ENCODE results near the gene LRRTM4. TPM values are rescaled to one million over a fixed set of nuclear protein-coding genes. Genes with fewer than 3 reads are reported as not detected.
"Not testable (repeated sequence)": the region's sequence is repeated elsewhere in the genome, so short reads cannot be mapped to it uniquely, and the experiment has no call there.

The LRRTM4 gene
- total RNA-seq, 1 experiment from 2014 or later: 3.6 TPM

- Histone ChIP-seq H3K27me3 (ENCODE audit: control insufficient read depth, insufficient read depth, low read length) (no peaks in the 10 kb centered on the region), H3K36me3 (replicated peaks; ENCODE audit: control insufficient read depth, insufficient read depth, low read length) (no peaks in the 10 kb centered on the region), H3K4me3 (ENCODE audit: insufficient read depth, low read depth, low read length) (no peak overlapping the region)
- no peak for DNase-seq
Measured at GRCh38 chr2:76808732-76809131, 713.4 kb downstream of the LRRTM4 start.

GRCh38 chr2:76793647-76794334 lies 728.4 kb downstream of the LRRTM4 start:
- Histone ChIP-seq H3K36me3 (replicated peaks; ENCODE audit: control insufficient read depth, insufficient read depth, low read length) (no peaks in the 10 kb centered on the region), H3K27me3 (ENCODE audit: control insufficient read depth, insufficient read depth, low read length) (no peaks in the 10 kb centered on the region)
- DNase-seq: no peak

GRCh38 chr2:76781313-76781712 lies 740.9 kb downstream of the LRRTM4 start:
- not testable (repeated sequence) for H3K27me3 ChIP-seq (ENCODE audit: control insufficient read depth, insufficient read depth, low read length); DNase-seq; H3K36me3 ChIP-seq (replicated peaks; ENCODE audit: control insufficient read depth, insufficient read depth, low read length)
- H3K4me3 ChIP-seq (ENCODE audit: insufficient read depth, low read depth, low read length): peak overlapping the region; percentile 43

More at GRCh38 chr2:76793647-76794334, 728.4 kb downstream of the LRRTM4 start:
- no peak overlapping the region for H3K4me3 ChIP-seq (ENCODE audit: insufficient read depth, low read depth, low read length)

- no peaks in the 10 kb centered on the region for H3K36me3 ChIP-seq (replicated peaks; ENCODE audit: control insufficient read depth, insufficient read depth, low read length)
- no peak overlapping the region for H3K4me3 ChIP-seq (ENCODE audit: insufficient read depth, low read depth, low read length)
- DNase-seq: no peak
- H3K27me3 ChIP-seq (ENCODE audit: control insufficient read depth, insufficient read depth, low read length): no peaks in the 10 kb centered on the region
Measured at GRCh38 chr2:76763276-76763675, 758.9 kb downstream of the LRRTM4 start.

- Histone ChIP-seq H3K4me3 (ENCODE audit: insufficient read depth, low read depth, low read length) (no peak overlapping the region), H3K27me3 (ENCODE audit: control insufficient read depth, insufficient read depth, low read length) (no peaks in the 10 kb centered on the region), H3K36me3 (replicated peaks; ENCODE audit: control insufficient read depth, insufficient read depth, low read length) (no peaks in the 10 kb centered on the region)
- no peak for DNase-seq
Measured at GRCh38 chr2:76760367-76760704, 761.8 kb downstream of the LRRTM4 start.

GRCh38 chr2:76759634-76760366 lies 762.4 kb downstream of the LRRTM4 start:
- no peak for DNase-seq
- Histone ChIP-seq H3K36me3 (replicated peaks; ENCODE audit: control insufficient read depth, insufficient read depth, low read length) (no peaks in the 10 kb centered on the region), H3K27me3 (ENCODE audit: control insufficient read depth, insufficient read depth, low read length) (no peaks in the 10 kb centered on the region), H3K4me3 (ENCODE audit: insufficient read depth, low read depth, low read length) (no peak overlapping the region)

- Histone ChIP-seq H3K4me3 (ENCODE audit: insufficient read depth, low read depth, low read length) (no peak overlapping the region), H3K36me3 (replicated peaks; ENCODE audit: control insufficient read depth, insufficient read depth, low read length) (no peaks in the 10 kb centered on the region), H3K27me3 (ENCODE audit: control insufficient read depth, insufficient read depth, low read length) (no peaks in the 10 kb centered on the region)
- DNase-seq: no peak
Measured at GRCh38 chr2:76752506-76752905, 769.7 kb downstream of the LRRTM4 start.

GRCh38 chr2:76749858-76750257 lies 772.3 kb downstream of the LRRTM4 start:
- DNase-seq: no peak
- H3K36me3 ChIP-seq (replicated peaks; ENCODE audit: control insufficient read depth, insufficient read depth, low read length): no peaks in the 10 kb centered on the region

GRCh38 chr2:76748581-76749296 lies 773.4 kb downstream of the LRRTM4 start:
- Histone ChIP-seq H3K4me3 (ENCODE audit: insufficient read depth, low read depth, low read length) (no peak overlapping the region), H3K27me3 (ENCODE audit: control insufficient read depth, insufficient read depth, low read length) (no peaks in the 10 kb centered on the region), H3K36me3 (replicated peaks; ENCODE audit: control insufficient read depth, insufficient read depth, low read length) (no peaks in the 10 kb centered on the region)
- DNase-seq: no peak

More at GRCh38 chr2:76749858-76750257, 772.3 kb downstream of the LRRTM4 start:
- Histone ChIP-seq H3K27me3 (ENCODE audit: control insufficient read depth, insufficient read depth, low read length) (no peaks in the 10 kb centered on the region), H3K4me3 (ENCODE audit: insufficient read depth, low read depth, low read length) (no peak overlapping the region)

- no peak overlapping the region for H3K4me3 ChIP-seq (ENCODE audit: insufficient read depth, low read depth, low read length)
- H3K36me3 ChIP-seq (replicated peaks; ENCODE audit: control insufficient read depth, insufficient read depth, low read length): no peaks in the 10 kb centered on the region
- H3K27me3 ChIP-seq (ENCODE audit: control insufficient read depth, insufficient read depth, low read length): no peaks in the 10 kb centered on the region
- no peak for DNase-seq
Measured at GRCh38 chr2:76745605-76746004, 776.6 kb downstream of the LRRTM4 start.

- Histone ChIP-seq H3K4me3 (ENCODE audit: insufficient read depth, low read depth, low read length) (no peak overlapping the region), H3K27me3 (ENCODE audit: control insufficient read depth, insufficient read depth, low read length) (no peaks in the 10 kb centered on the region), H3K36me3 (replicated peaks; ENCODE audit: control insufficient read depth, insufficient read depth, low read length) (no peaks in the 10 kb centered on the region)
- no peak for DNase-seq
Measured at GRCh38 chr2:76737607-76738006, 784.6 kb downstream of the LRRTM4 start.

GRCh38 chr2:76733736-76734135 lies 788.4 kb downstream of the LRRTM4 start:
- DNase-seq: no peak
- no peaks in the 10 kb centered on the region for H3K27me3 ChIP-seq (ENCODE audit: control insufficient read depth, insufficient read depth, low read length)
- no peaks in the 10 kb centered on the region for H3K36me3 ChIP-seq (replicated peaks; ENCODE audit: control insufficient read depth, insufficient read depth, low read length)
- H3K4me3 ChIP-seq (ENCODE audit: insufficient read depth, low read depth, low read length): no peak overlapping the region

GRCh38 chr2:76731157-76731556 lies 791.0 kb downstream of the LRRTM4 start:
- DNase-seq: no peak
- no peaks in the 10 kb centered on the region for H3K36me3 ChIP-seq (replicated peaks; ENCODE audit: control insufficient read depth, insufficient read depth, low read length)
- no peak overlapping the region for H3K4me3 ChIP-seq (ENCODE audit: insufficient read depth, low read depth, low read length)
- no peaks in the 10 kb centered on the region for H3K27me3 ChIP-seq (ENCODE audit: control insufficient read depth, insufficient read depth, low read length)

- no peak for DNase-seq
- no peaks in the 10 kb centered on the region for H3K36me3 ChIP-seq (replicated peaks; ENCODE audit: control insufficient read depth, insufficient read depth, low read length)
- H3K27me3 ChIP-seq (ENCODE audit: control insufficient read depth, insufficient read depth, low read length): no peaks in the 10 kb centered on the region
- H3K4me3 ChIP-seq (ENCODE audit: insufficient read depth, low read depth, low read length): no peak overlapping the region
Measured at GRCh38 chr2:76730021-76730420, 792.2 kb downstream of the LRRTM4 start.

GRCh38 chr2:76721226-76721625 lies 801.0 kb downstream of the LRRTM4 start:
- DNase-seq: no peak
- H3K27me3 ChIP-seq (ENCODE audit: control insufficient read depth, insufficient read depth, low read length): no peaks in the 10 kb centered on the region
- no peak overlapping the region for H3K4me3 ChIP-seq (ENCODE audit: insufficient read depth, low read depth, low read length)
- no peaks in the 10 kb centered on the region for H3K36me3 ChIP-seq (replicated peaks; ENCODE audit: control insufficient read depth, insufficient read depth, low read length)
